ENCODE data around the gene TMED7.
A peak's percentile ranks its signal among the peaks of the same experiment; 100 is the strongest.

Gene TMED7

DNA sequence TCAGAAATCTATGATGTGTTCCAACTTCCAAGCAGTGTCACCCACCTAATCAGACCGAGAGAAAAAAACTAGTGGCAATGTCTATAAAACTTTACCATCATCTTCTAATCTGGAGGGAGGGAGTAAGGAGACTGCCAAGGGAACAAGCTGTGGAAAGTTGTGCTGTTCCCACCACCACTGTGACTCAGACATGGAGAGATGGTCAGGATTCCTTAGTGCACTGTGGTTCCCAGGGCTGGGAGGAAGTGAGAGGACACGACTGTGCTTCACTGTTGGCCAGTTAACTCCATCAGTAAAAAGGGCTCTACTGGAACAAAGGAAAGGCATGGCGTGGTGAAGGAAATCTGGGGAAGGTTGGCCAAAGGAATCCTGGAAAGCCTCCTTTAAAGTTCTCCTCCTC is 42.4 kb downstream of the TMED7 start:
- no peak for DNase-seq

DNA sequence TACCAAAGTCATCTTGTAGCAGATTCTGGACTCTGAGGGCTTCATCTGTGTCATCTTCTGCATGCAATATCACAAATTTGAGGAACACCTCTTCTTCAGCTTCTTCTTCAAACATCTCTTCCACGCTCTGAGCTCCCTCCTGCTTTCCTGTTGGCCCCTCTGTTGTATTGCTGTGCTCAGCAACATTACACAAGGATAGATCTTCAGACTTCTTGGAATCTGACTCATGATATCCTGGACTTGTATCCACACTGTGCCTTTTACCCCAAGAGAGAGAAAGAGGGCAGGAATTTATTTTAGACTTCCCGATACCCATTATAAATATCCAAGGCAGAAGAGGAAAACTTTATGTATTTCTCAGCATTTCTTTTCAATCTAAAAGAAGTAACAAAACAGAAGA is 44.9 kb downstream of the TMED7 start:
- DNase-seq: no peak

- DNase-seq: no peak
These were observed 46.1 kb downstream of the TMED7 start for GRCh38 chr5:115579747-115580173.

- DNase-seq: peak in 6 of 56 donors; percentile 1 to 49 (median 21)
These were observed 46.6 kb downstream of the TMED7 start for GRCh38 chr5:115579216-115579615.

GRCh38 chr5:115578657-115579056 is 47.2 kb downstream of the TMED7 start:
- DNase-seq: no peak

DNA sequence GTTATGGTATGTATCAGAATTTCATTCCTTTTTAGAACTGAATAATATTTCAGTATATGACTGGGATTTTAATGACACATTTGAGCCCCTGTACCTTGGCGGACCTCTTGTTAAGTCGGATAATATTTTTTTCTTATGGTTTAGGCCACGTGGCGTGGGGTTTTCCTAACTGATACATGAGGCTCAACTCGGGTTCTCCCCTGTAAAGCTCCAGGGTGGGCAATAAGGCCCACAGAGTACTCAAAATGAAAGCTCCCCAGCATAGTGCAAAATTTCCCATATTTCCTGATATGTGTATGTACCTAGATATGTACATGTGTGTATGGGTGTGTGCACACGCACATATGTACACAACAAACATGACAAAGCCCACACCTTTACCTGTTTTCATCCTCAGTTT is 48.1 kb downstream of the TMED7 start:
- DNase-seq: no peak

GRCh38 chr5:115577329-115577728 is 48.5 kb downstream of the TMED7 start:
- DNase-seq: no peak

DNA sequence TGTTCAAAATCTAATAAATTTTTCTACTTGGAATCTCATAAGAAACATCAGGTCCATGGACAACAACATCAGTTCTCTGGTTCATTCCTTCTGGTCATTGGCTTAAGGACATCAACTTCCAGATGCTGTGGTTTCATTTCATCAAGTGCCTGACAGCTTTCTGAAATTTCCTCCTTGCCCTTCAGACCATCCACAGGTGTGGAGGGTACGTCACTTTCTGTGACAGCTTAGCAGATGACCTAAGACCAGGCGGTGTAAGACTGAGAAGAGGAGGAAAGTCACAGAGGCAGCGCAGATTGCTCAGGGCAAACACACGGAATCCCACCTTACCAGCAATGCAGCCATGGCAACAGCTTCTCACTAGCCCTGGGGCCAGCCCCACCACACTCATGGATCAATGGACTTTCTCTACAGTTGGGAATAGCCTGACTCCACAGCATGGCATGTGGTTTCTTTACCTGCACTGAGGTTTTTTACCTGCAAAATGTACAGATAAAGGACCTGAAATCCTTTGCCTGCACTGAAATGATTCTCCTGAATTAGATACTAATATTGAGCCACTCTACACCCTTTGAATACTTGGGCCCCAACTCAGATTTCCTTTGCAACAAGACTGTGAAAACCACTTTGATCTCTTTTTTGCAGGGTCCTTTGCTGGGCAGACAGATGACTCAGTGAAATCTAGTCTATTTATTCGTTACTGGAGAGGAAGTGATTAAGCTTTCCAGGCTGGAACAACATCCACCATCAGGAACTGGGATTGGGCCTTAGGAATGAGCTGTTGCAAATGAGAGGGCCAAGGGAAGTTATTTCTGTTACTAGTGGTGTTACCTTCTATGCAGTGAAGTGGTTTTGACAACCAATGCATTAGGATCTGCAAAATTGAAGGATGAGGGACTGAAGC is 50.4 kb downstream of the TMED7 start:
- no peak for DNase-seq

DNA sequence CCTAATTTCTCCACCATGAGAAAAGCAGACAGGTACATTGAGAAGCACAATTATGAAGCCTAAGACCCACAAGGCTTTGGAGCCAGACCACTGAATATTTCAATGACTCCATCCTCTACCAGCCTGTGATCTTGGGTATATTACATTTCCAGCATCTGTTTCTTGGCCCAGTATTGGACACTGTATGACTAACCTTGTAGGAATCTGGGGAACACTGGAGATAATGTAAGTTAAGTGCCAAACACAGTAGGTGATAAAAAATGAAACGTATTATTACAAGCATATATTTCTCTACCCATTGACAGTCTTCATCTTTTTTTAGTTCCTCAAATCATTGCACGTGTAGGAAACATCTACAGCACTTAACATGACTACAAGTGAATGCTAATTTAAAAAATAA is 52.7 kb downstream of the TMED7 start:
- no peak for DNase-seq

GRCh38 chr5:115571441-115571878 is 54.4 kb downstream of the TMED7 start:
- DNase-seq: peak in 54 of 56 donors; percentile 4 to 94 (median 70)

GRCh38 chr5:115568668-115569067 is 57.2 kb downstream of the TMED7 start:
- no peak for DNase-seq

- no peak for DNase-seq
These were observed 60.6 kb downstream of the TMED7 start for GRCh38 chr5:115565233-115565632.
